GM19468 (cell line): ENCODE measurements around the gene HID1.

ENCODE experiments used
- ATAC-seq: cut with Tn5 transposase; IDR thresholded peaks from one replicate; pipeline ENCODE4 v1.9.1; 2021; ENCODE audit warnings: mild to moderate bottlenecking, moderate library complexity, moderate number of reproducible peaks; ENCODE audit not compliant: unreplicated experiment; ENCODE audit errors: extremely low read depth

HID1 gene

DNA sequence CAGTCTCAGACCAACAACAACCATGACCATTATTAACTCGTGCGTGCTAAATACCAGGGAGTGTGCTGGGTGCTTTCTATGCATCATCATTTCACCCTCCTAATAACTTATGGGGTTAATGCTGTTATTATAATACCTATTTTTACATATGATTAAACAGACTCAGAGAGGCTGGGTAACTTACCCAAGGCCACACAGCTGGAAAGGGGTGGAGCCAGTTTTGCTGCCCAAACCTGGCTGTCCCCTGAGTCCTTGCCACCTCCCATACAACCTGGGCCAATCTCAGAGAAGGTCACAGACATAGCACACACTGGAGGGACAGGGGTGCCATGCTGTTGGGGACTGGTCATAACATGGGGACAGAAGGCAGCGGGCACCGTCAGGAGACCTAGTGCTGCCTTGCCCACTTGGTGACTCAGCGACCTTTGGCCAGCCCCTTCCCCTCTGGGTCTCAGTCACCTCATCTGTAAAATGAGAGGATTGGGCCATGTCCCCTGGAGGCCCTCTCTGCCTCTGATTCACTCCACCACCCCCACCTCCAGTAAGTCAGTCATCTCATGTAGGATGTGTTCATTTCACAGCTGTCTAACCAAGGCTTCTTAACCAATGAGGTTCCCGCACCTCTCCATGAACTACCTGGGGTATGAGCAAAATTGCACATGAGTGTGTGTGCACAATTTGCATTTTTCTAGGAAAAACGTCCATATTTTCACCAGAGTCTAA, 67.7 kb downstream of the HID1 start:
- no peak for ATAC-seq

DNA sequence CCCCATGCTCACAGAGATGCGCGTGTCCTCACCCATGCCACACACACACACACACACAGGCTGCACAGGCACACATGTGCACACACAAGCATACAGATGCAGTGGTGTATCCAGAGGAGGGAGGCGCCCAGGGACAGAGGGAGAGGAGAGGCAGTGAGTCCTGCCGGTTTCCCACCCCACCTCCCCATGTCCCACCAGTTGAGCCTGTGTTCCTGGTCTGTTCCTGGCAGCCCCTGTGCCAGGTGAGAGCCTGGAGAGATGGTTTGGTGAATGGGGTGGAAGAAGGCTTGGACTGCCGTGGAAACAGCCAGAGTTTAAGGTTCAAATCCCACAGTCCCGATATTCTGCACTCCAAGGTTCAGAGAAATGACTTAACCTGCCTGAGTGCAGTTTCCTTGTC, 68.9 kb downstream of the HID1 start:
- ATAC-seq, result no peak

DNA sequence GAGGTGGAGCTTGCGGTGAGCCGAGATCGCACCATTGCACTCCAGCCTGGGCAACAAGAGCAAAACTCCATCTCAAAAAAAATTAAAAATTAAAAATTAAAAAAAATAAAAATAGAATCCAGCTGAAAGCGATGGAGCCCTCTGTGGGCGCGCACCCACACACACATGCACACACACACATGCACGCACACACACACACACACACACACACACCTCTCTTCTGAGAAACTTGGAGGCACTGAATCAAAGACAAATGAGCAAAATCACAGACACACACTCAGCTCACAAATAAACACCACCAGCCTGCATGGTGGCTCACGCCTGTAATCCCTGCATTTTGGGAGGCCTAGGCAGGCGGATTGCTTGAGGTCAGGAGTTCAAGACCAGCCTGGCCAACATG, 69.5 kb downstream of the HID1 start:
- no peak for ATAC-seq

DNA sequence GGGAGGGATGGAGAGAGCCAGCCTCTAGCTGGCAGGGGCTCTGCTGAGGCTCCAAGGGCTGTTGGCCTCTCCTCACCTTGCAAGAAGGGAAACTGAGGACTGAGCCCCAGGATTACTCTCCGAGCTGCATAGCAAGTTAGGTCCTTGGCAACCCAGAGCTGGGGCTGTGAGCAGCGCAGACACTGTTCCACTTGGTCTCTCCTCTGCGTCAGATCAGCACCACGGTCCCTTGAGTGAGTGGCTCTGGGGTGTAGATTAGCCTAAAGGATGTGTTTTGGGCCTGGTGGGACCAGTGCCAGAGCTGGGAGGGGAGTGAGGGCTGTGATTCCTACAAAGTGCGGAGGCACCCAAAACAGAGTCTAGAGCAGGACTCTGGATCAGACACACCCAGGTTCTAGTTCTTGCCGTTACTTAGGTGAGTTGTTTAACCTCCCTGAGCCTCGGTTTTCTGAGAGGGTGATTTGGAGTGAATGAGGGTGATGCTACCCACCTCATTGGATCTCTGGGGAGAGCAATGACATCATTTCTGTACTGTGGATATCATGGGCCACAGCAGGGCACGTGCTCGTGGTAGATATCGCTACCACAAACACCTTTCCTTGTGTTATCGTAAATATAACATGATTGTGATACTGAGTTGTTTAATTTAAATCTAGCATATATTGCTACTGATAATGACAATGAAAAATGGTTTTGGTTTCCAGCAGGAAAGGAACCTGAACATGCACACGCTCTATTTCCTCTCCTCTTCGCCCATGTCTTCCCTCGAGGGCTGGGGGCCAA, 71.0 kb downstream of the HID1 start:
- ATAC-seq, result no peak
